Karpas-422 (cell line): ENCODE results near the gene SYT13. TPM values are rescaled to one million over a fixed set of nuclear protein-coding genes. Genes with fewer than 3 reads are reported as not detected.
"Not testable (repeated sequence)": the region's sequence is repeated elsewhere in the genome, so short reads cannot be mapped to it uniquely, and the experiment has no call there.

Source experiments
- DNase-seq: peaks from one replicate; pipeline ENCODE4 v3.0.0-alpha.2; 2015
- H2AFZ ChIP-seq: fragments of 200-600 bp; sonication (generic); 2 replicates; pipeline ENCODE4 v1.6.1; 2014; ENCODE audit warnings: antibody characterized with exemption, low read length, mixed read lengths
- H3K27ac ChIP-seq: fragments of 200-600 bp; sonication (generic); 2 replicates; pipeline ENCODE4 v1.5.1; 2014; ENCODE audit warnings: mild to moderate bottlenecking, low read length, moderate library complexity
- H3K27me3 ChIP-seq: fragments of 200-600 bp; sonication (generic); 2 replicates; pipeline ENCODE4 v1.6.1; 2014; ENCODE audit warnings: low read length, mixed read lengths
- H3K36me3 ChIP-seq: fragments of 200-600 bp; sonication (generic); 2 replicates; pipeline ENCODE4 v1.6.1; 2014; ENCODE audit warnings: low read length, mixed read lengths; ENCODE audit not compliant: insufficient read depth
- H3K4me1 ChIP-seq: fragments of 200-600 bp; sonication (generic); 2 replicates; pipeline ENCODE4 v1.6.1; 2014; ENCODE audit warnings: mild to moderate bottlenecking, low read length, mixed read lengths
- H3K4me2 ChIP-seq: fragments of 200-600 bp; sonication (generic); 2 replicates; pipeline ENCODE4 v1.6.1; 2014; ENCODE audit warnings: low read length, low read depth, mild to moderate bottlenecking; ENCODE audit not compliant: poor library complexity, severe bottlenecking
- H3K4me3 ChIP-seq: fragments of 200-600 bp; sonication (generic); 2 replicates; pipeline ENCODE4 v1.5.1; 2014; ENCODE audit warnings: mild to moderate bottlenecking, antibody characterized with exemption, low read length, mixed read lengths
- H3K79me2 ChIP-seq: fragments of 200-600 bp; sonication (generic); 2 replicates; pipeline ENCODE4 v1.6.1; 2014; ENCODE audit warnings: mild to moderate bottlenecking, low read length, mixed read lengths
- H3K9ac ChIP-seq: fragments of 200-600 bp; sonication (generic); 2 replicates; pipeline ENCODE4 v1.6.0; 2014; ENCODE audit warnings: low read length
- H3K9me2 ChIP-seq: fragments of 200-600 bp; sonication (generic), shearing (Covaris generic); replicated peaks from 2 replicates; pipeline ENCODE4 v1.6.0; 2014; ENCODE audit warnings: mild to moderate bottlenecking, low read length, moderate library complexity; ENCODE audit not compliant: insufficient read depth
- H3K9me3 ChIP-seq: fragments of 300-700, 200-600 bp; sonication (generic); 2 replicates; pipeline ENCODE4 v1.6.1; 2014; ENCODE audit warnings: low read length, mixed read lengths
- H4K20me1 ChIP-seq: fragments of 200-600 bp; sonication (generic); 2 replicates; pipeline ENCODE4 v1.6.1; 2014; ENCODE audit warnings: mild to moderate bottlenecking, antibody characterized with exemption, low read length, low read depth; ENCODE audit not compliant: insufficient read depth
- total RNA-seq: library from RNA; depleted of rRNA; stranded (reverse); fragments of >200 nt; shearing (Covaris generic); gene quantifications from 2 replicates; pipeline ENCODE4 v1.2.3, GENCODE V29; 2014; ENCODE audit warnings: low replicate concordance

Gene SYT13
- total RNA-seq, 1 experiment from 2014 or later, result not detected

- no peaks in the 10 kb centered on the region for H3K27me3 ChIP-seq
- no peak overlapping the region for H3K27ac ChIP-seq
- no peaks in the 10 kb centered on the region for H3K9me2 ChIP-seq
- no peaks in the 10 kb centered on the region for H3K9me3 ChIP-seq
- no peak for DNase-seq
- no peak overlapping the region for H3K9ac ChIP-seq
- no peak overlapping the region for H3K4me3 ChIP-seq
- H4K20me1 ChIP-seq, result no peaks in the 10 kb centered on the region
- H2AFZ ChIP-seq, result no peak overlapping the region
- no peaks in the 10 kb centered on the region for H3K36me3 ChIP-seq
- no peaks in the 10 kb centered on the region for H3K79me2 ChIP-seq
- peaks cover 8% of the 10 kb centered on the region for H3K4me1 ChIP-seq
- H3K4me2 ChIP-seq, result no peak overlapping the region
Observed at GRCh38 chr11:45301537-45302246, 15.6 kb upstream of the SYT13 start.

GRCh38 chr11:45300715-45301114 is 14.6 kb upstream of the SYT13 start:
- Histone ChIP-seq H3K9me3 (no peaks in the 10 kb centered on the region), H3K27ac (no peak overlapping the region), H2AFZ (no peak overlapping the region), H3K27me3 (no peaks in the 10 kb centered on the region), H4K20me1 (no peaks in the 10 kb centered on the region), H3K9me2 (no peaks in the 10 kb centered on the region), H3K4me2 (no peak overlapping the region), H3K4me1 (peaks cover 8% of the 10 kb centered on the region), H3K36me3 (no peaks in the 10 kb centered on the region), H3K4me3 (no peak overlapping the region), H3K79me2 (no peaks in the 10 kb centered on the region), H3K9ac (no peak overlapping the region)
- no peak for DNase-seq

- peak; percentile 66 for DNase-seq
Observed at GRCh38 chr11:45298718-45299117, 12.6 kb upstream of the SYT13 start.

GRCh38 chr11:45296075-45296474 is 9.9 kb upstream of the SYT13 start:
- Histone ChIP-seq H3K4me2 (no peak overlapping the region), H3K4me1 (peaks cover 8% of the 10 kb centered on the region), H3K27ac (no peak overlapping the region), H2AFZ (no peak overlapping the region), H3K27me3 (no peaks in the 10 kb centered on the region), H3K79me2 (no peaks in the 10 kb centered on the region), H3K9me2 (no peaks in the 10 kb centered on the region), H3K9ac (no peak overlapping the region), H3K4me3 (no peak overlapping the region), H4K20me1 (no peaks in the 10 kb centered on the region), H3K9me3 (no peaks in the 10 kb centered on the region), H3K36me3 (no peaks in the 10 kb centered on the region)
- DNase-seq, result no peak

More at GRCh38 chr11:45298718-45299117, 12.6 kb upstream of the SYT13 start:
- H3K36me3 ChIP-seq, result no peaks in the 10 kb centered on the region
- H3K27ac ChIP-seq, result no peak overlapping the region
- H3K4me2 ChIP-seq, result no peak overlapping the region
- no peaks in the 10 kb centered on the region for H3K27me3 ChIP-seq
- no peak overlapping the region for H3K4me3 ChIP-seq
- peaks cover 8% of the 10 kb centered on the region for H3K4me1 ChIP-seq
- H2AFZ ChIP-seq, result no peak overlapping the region
- no peak overlapping the region for H3K9ac ChIP-seq
- no peaks in the 10 kb centered on the region for H3K9me2 ChIP-seq
- H4K20me1 ChIP-seq, result no peaks in the 10 kb centered on the region
- no peaks in the 10 kb centered on the region for H3K79me2 ChIP-seq
- no peaks in the 10 kb centered on the region for H3K9me3 ChIP-seq

- Histone ChIP-seq H3K9ac (no peak overlapping the region), H4K20me1 (no peaks in the 10 kb centered on the region), H3K27me3 (no peaks in the 10 kb centered on the region), H3K36me3 (no peaks in the 10 kb centered on the region), H3K9me2 (no peaks in the 10 kb centered on the region), H3K4me3 (no peak overlapping the region), H2AFZ (no peak overlapping the region), H3K4me2 (no peak overlapping the region), H3K79me2 (no peaks in the 10 kb centered on the region), H3K9me3 (no peaks in the 10 kb centered on the region), H3K4me1 (peaks cover 8% of the 10 kb centered on the region), H3K27ac (no peak overlapping the region)
- no peak for DNase-seq
Observed at GRCh38 chr11:45294499-45294898, 8.4 kb upstream of the SYT13 start.

GRCh38 chr11:45293566-45294192 is 7.5 kb upstream of the SYT13 start:
- H3K9ac ChIP-seq, H3K36me3 ChIP-seq, H3K4me3 ChIP-seq, H3K9me3 ChIP-seq, H3K9me2 ChIP-seq, H4K20me1 ChIP-seq, H3K4me2 ChIP-seq, H2AFZ ChIP-seq, H3K4me1 ChIP-seq, H3K79me2 ChIP-seq, H3K27ac ChIP-seq, H3K27me3 ChIP-seq: not testable (repeated sequence)
- peak; percentile 92 for DNase-seq

GRCh38 chr11:45290586-45290985 is 4.4 kb upstream of the SYT13 start:
- no peak overlapping the region for H3K27ac ChIP-seq
- no peaks in the 10 kb centered on the region for H4K20me1 ChIP-seq
- no peaks in the 10 kb centered on the region for H3K9me3 ChIP-seq
- H3K79me2 ChIP-seq, result no peaks in the 10 kb centered on the region
- no peaks in the 10 kb centered on the region for H3K9me2 ChIP-seq
- no peak overlapping the region for H2AFZ ChIP-seq
- no peak overlapping the region for H3K4me3 ChIP-seq
- H3K4me1 ChIP-seq, result no peaks in the 10 kb centered on the region
- no peak for DNase-seq
- H3K4me2 ChIP-seq, result no peak overlapping the region
- no peaks in the 10 kb centered on the region; the same call in 1 of the 2 replicates for H3K27me3 ChIP-seq
- no peak overlapping the region for H3K9ac ChIP-seq
- no peaks in the 10 kb centered on the region for H3K36me3 ChIP-seq

GRCh38 chr11:45289369-45289768 is 3.2 kb upstream of the SYT13 start:
- Histone ChIP-seq H3K27me3 (no peaks in the 10 kb centered on the region; the same call in 1 of the 2 replicates), H3K9ac (no peak overlapping the region)

More at GRCh38 chr11:45289369-45289768, 3.2 kb upstream of the SYT13 start:
- H3K4me3 ChIP-seq, result no peak overlapping the region
- DNase-seq, result no peak
- no peaks in the 10 kb centered on the region for H3K4me1 ChIP-seq
- no peaks in the 10 kb centered on the region for H4K20me1 ChIP-seq
- no peak overlapping the region for H2AFZ ChIP-seq
- no peaks in the 10 kb centered on the region for H3K79me2 ChIP-seq
- no peak overlapping the region for H3K4me2 ChIP-seq
- H3K9me2 ChIP-seq, result no peaks in the 10 kb centered on the region
- H3K9me3 ChIP-seq, result no peaks in the 10 kb centered on the region
- no peak overlapping the region for H3K27ac ChIP-seq
- no peaks in the 10 kb centered on the region for H3K36me3 ChIP-seq
